NB4 (cell line): ENCODE measurements around the gene ZMYM2.

Experiments used
- DNase-seq: peaks from one replicate; pipeline ENCODE4 v3.0.0; 2010; ENCODE audit warnings: low read depth
- H3K4me3 ChIP-seq: one replicate; pipeline ENCODE4 v1.5.1; 2011; ENCODE audit warnings: mild to moderate bottlenecking, low read depth, low read length, moderate library complexity
- CTCF ChIP-seq: IDR thresholded peaks from one replicate; pipeline ENCODE4 v1.5.1; 2012; ENCODE audit warnings: low read depth, low read length
- MAX ChIP-seq: IDR thresholded peaks from 2 replicates; pipeline ENCODE4 v1.6.1; 2011; ENCODE audit warnings: low read depth, low read length
- MYC ChIP-seq: IDR thresholded peaks from 2 replicates; pipeline ENCODE4 v1.6.1; 2011; ENCODE audit warnings: low read depth, low read length
- POLR2A ChIP-seq: IDR thresholded peaks from 2 replicates; pipeline ENCODE4 v1.6.1; 2011; ENCODE audit warnings: mild to moderate bottlenecking; ENCODE audit not compliant: insufficient read length; ENCODE audit errors: extremely low read depth

Gene ZMYM2

GRCh38 chr13:20045950-20046548 is 87.5 kb downstream of the ZMYM2 start:
- H3K4me3 ChIP-seq = no peak overlapping the region
- no peak for DNase-seq
- TF ChIP-seq POLR2A (no peak), CTCF (no peak), MYC (no peak), MAX (no peak)

- H3K4me3 ChIP-seq = no peak overlapping the region
- TF ChIP-seq MYC = no peak
- no peak for TF ChIP-seq CTCF
- TF ChIP-seq MAX = no peak
- no peak for TF ChIP-seq POLR2A
- no peak for DNase-seq
These were observed 91.3 kb downstream of the ZMYM2 start for GRCh38 chr13:20049558-20050473.

- no peak overlapping the region for H3K4me3 ChIP-seq
- TF ChIP-seq POLR2A (no peak), MAX (no peak), CTCF (no peak), MYC (no peak)
- no peak for DNase-seq
These were observed 92.8 kb downstream of the ZMYM2 start for GRCh38 chr13:20051366-20051765.

- no peak overlapping the region for H3K4me3 ChIP-seq
- no peak for DNase-seq
- no peak for TF ChIP-seq POLR2A
- TF ChIP-seq CTCF = no peak
- no peak for TF ChIP-seq MYC
- TF ChIP-seq MAX = no peak
These were observed 94.5 kb downstream of the ZMYM2 start for GRCh38 chr13:20053016-20053415.

- DNase-seq = no peak
- TF ChIP-seq POLR2A = no peak
- TF ChIP-seq MAX = no peak
- no peak overlapping the region for H3K4me3 ChIP-seq
These were observed 95.4 kb downstream of the ZMYM2 start for GRCh38 chr13:20053891-20054290.

- TF ChIP-seq POLR2A (no peak), CTCF (no peak), MAX (no peak), MYC (no peak)
- no peak for DNase-seq
- no peak overlapping the region for H3K4me3 ChIP-seq
These were observed 96.1 kb downstream of the ZMYM2 start for GRCh38 chr13:20054586-20054985.
